GM12892 (cell line): Measurements from ENCODE around the gene PLPPR3.
"Not testable (repeated sequence)": the region's sequence is repeated elsewhere in the genome, so short reads cannot be mapped to it uniquely, and the experiment has no call there.

ENCODE experiments used
- POLR2A ChIP-seq: IDR thresholded peaks from 2 replicates; pipeline ENCODE4 v1.6.1; 2011; ENCODE audit warnings: low read depth, low read length, control low read depth
- POLR2AphosphoS5 ChIP-seq: IDR thresholded peaks from 2 replicates; pipeline ENCODE4 v1.6.1; 2011; ENCODE audit warnings: low read depth, low read length, control low read depth

DNA sequence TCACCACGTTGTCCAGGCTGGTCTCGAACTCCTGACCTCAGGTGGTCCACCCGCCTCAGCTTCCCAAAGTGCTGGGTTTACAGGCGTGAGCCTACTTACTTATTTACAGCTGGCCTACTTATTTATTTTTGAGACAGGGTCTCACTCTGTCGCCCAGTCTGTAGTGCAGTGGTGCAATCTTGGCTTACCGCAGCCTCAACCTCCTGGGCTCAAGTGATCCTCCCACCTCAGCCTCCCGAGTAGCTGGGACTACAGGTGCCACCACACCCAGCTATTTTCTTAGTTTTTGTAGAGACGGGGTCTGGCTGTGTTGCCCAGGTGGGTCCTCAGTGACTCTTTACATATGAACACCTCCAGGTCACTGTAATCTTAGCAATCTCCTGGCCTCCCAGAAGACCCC is 27.4 kb upstream of the PLPPR3 start:
- TF ChIP-seq POLR2AphosphoS5, POLR2A: not testable (repeated sequence)
